ENCODE results near the gene SNUPN. TPM values are rescaled to one million over a fixed set of nuclear protein-coding genes. Genes with fewer than 3 reads are reported as not detected.

Gene SNUPN
- total and polyA plus RNA-seq, 9 donors: 20.4 to 35.3 (median 29.2) TPM

DNA sequence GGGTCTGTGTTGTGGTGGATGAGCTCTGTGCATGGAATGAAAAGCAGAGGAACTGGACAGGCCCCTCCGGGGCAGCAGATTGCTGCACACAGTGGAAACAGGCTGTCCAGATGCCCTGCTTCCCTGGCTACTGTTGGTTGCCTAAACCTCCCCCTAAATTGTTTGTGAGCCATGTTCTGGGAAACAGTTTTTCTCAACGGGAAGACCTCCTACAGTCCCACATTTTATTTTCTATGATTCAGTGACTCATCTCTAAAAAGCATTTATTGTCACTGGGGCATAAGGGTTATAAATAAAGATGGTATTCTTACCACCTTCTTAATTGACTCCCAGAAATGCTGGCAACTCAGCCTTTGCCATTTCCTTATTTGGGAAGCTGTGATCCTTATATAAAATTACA lies 26.1 kb downstream of the SNUPN start:
- Histone ChIP-seq H3K36me3 (no peaks in the 10 kb centered on the region), H3K9me3 (no peaks in the 10 kb centered on the region), H3K27ac (no peak overlapping the region), H3K27me3 (no peaks in the 10 kb centered on the region), H3K4me3 (no peak overlapping the region), H3K4me1 (ENCODE audit: insufficient read depth) (no peaks in the 10 kb centered on the region)
- DNase-seq: no peak
- 13 to 22% (median 20%) methylated on average over 2 of the region's 2 CpGs for WGBS, 3 donors
- intact Hi-C loops (cut with DNase I): no loop called here
- TF ChIP-seq POLR2A (IDR thresholded peaks at IDR 0.05) (no peak), EP300 (IDR thresholded peaks at IDR 0.05) (no peak)
- TF ChIP-seq, protein P1, sequence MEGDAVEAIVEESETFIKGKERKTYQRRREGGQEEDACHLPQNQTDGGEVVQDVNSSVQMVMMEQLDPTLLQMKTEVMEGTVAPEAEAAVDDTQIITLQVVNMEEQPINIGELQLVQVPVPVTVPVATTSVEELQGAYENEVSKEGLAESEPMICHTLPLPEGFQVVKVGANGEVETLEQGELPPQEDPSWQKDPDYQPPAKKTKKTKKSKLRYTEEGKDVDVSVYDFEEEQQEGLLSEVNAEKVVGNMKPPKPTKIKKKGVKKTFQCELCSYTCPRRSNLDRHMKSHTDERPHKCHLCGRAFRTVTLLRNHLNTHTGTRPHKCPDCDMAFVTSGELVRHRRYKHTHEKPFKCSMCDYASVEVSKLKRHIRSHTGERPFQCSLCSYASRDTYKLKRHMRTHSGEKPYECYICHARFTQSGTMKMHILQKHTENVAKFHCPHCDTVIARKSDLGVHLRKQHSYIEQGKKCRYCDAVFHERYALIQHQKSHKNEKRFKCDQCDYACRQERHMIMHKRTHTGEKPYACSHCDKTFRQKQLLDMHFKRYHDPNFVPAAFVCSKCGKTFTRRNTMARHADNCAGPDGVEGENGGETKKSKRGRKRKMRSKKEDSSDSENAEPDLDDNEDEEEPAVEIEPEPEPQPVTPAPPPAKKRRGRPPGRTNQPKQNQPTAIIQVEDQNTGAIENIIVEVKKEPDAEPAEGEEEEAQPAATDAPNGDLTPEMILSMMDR (IDR thresholded peaks at IDR 0.05): no peak

DNA sequence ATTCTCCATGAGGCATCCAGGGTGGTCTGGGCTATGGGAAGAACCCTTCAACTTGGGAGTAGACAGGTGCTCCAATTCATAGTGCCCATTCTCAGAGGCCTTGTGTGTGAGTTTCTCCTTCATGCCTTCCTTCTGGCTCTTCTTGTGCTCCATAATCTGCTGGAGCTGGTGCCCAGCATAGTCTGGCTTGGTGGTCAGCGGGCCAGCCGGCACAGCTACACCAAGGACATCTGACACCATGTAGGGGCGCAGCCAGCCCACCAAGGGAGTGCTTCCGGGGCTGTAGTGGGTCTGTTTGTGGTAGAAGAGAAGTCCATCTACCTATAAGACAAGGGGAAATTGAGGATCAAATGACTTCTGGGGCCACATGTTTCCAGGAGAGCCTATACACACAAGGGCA lies 27.2 kb downstream of the SNUPN start:
- WGBS, 3 donors: 77 to 83% (median 80%) methylated on average over 4 of the region's 4 CpGs
- no peak overlapping the region for H3K4me3 ChIP-seq
- intact Hi-C loops (cut with DNase I): no loop called here
- H3K4me1 ChIP-seq (ENCODE audit: insufficient read depth): no peaks in the 10 kb centered on the region
- DNase-seq: no peak
- TF ChIP-seq POLR2A (IDR thresholded peaks at IDR 0.05) (no peak), EP300 (IDR thresholded peaks at IDR 0.05) (no peak)
- TF ChIP-seq, protein P1 (IDR thresholded peaks at IDR 0.05): no peak
- H3K36me3 ChIP-seq: no peaks in the 10 kb centered on the region
- no peaks in the 10 kb centered on the region for H3K9me3 ChIP-seq
- no peak overlapping the region for H3K27ac ChIP-seq
- no peaks in the 10 kb centered on the region for H3K27me3 ChIP-seq

DNA sequence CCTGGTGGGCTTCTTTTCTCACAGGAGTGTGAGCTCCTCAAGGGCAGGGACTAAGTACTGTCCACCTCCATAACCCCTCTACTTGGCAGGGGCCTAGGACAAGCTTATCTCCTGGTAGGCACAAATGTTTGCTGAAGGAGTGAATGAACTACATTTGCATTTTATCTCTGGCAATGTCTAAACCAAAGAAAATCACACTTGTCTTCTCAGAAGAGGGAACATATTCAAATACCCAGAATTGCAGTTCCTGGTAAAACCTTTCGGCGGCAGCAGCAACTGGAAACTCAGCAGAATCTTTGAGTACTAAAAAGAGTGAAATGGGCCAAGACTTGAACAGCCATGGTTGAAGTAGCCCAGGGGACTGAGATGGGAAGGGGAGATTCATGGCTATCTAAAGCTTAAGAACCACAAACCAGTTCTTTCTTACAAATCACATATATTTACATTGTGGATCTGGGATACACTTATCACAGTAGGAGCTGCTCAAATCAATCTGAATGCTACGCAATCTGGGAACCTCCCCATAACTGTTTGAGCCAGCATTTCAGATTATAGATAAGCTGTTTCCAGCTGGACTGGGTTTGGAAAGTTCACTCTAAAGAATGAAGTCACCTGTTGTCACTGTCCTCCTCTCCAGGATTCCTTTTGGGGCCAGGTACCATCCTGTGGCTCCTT lies 27.7 kb downstream of the SNUPN start:
- Histone ChIP-seq H3K36me3 (no peaks in the 10 kb centered on the region), H3K27me3 (no peaks in the 10 kb centered on the region)
- no peak for DNase-seq

GRCh38 chr15:75596703-75597345 lies 28.7 kb downstream of the SNUPN start:
- 52 to 75% (median 66%) methylated on average over 3 of the region's 3 CpGs for WGBS, 3 donors
- TF ChIP-seq POLR2A (IDR thresholded peaks at IDR 0.05): no peak
- TF ChIP-seq, protein P1 (IDR thresholded peaks at IDR 0.05): no peak
- no peak for TF ChIP-seq EP300 (IDR thresholded peaks at IDR 0.05)
- H3K9me3 ChIP-seq: no peaks in the 10 kb centered on the region
- intact Hi-C loops (cut with DNase I): no loop called here
- H3K27ac ChIP-seq: no peak overlapping the region
- DNase-seq: no peak
- no peaks in the 10 kb centered on the region for H3K4me1 ChIP-seq (ENCODE audit: insufficient read depth)
- no peak overlapping the region for H3K4me3 ChIP-seq
- no peaks in the 10 kb centered on the region for H3K36me3 ChIP-seq
- no peaks in the 10 kb centered on the region for H3K27me3 ChIP-seq

More for the DNA sequence above, 27.7 kb downstream of the SNUPN start:
- H3K4me3 ChIP-seq: no peak overlapping the region
- H3K27ac ChIP-seq: no peak overlapping the region
- TF ChIP-seq, protein P1 (IDR thresholded peaks at IDR 0.05): no peak
- TF ChIP-seq POLR2A (IDR thresholded peaks at IDR 0.05) (no peak), EP300 (IDR thresholded peaks at IDR 0.05) (no peak)
- 81 to 90% (median 82%) methylated on average over 3 of the region's 3 CpGs for WGBS, 3 donors
- intact Hi-C loops (cut with DNase I): no loop called here
- H3K9me3 ChIP-seq: no peaks in the 10 kb centered on the region
- H3K4me1 ChIP-seq (ENCODE audit: insufficient read depth): no peaks in the 10 kb centered on the region
